NB4 (cell line): ENCODE measurements around the gene TMEM200C.

Source experiments
- CTCF ChIP-seq: IDR thresholded peaks from one replicate; pipeline ENCODE4 v1.5.1; 2012; ENCODE audit warnings: low read depth, low read length
- MAX ChIP-seq: IDR thresholded peaks from 2 replicates; pipeline ENCODE4 v1.6.1; 2011; ENCODE audit warnings: low read depth, low read length
- POLR2A ChIP-seq: IDR thresholded peaks from 2 replicates; pipeline ENCODE4 v1.6.1; 2011; ENCODE audit warnings: mild to moderate bottlenecking; ENCODE audit not compliant: insufficient read length; ENCODE audit errors: extremely low read depth

- TF ChIP-seq CTCF (no peak), POLR2A (no peak), MAX (no peak)
Observed at GRCh38 chr18:5895876-5896740, 786 bp upstream of the TMEM200C start.
